Subcutaneous abdominal adipose tissue (tissue), 5 donors: ENCODE measurements around the gene SKAP2.

ENCODE experiments used
- H3K27ac ChIP-seq: one replicate; pipeline ENCODE4 v1.7.0; 2013; ENCODE audit warnings: low read depth, mild to moderate bottlenecking, inconsistent platforms, low read length, moderate library complexity
- H3K27me3 ChIP-seq, 5 donors: one replicate each; pipeline ENCODE4 v1.7.0; 2013; ENCODE audit warnings: low read length in 5 of 5, inconsistent platforms in 1 of 5; ENCODE audit not compliant: control insufficient read depth in 5 of 5, insufficient read depth in 4 of 5
- H3K36me3 ChIP-seq, 5 donors: one replicate each; pipeline ENCODE4 v1.7.0; 2013; ENCODE audit warnings: low read length in 5 of 5; ENCODE audit not compliant: control insufficient read depth in 5 of 5, insufficient read depth in 5 of 5
- H3K4me1 ChIP-seq, 5 donors: one replicate each; pipeline ENCODE4 v1.7.0; 2013; ENCODE audit warnings: low read length in 5 of 5, mild to moderate bottlenecking in 3 of 5, moderate library complexity in 1 of 5; ENCODE audit not compliant: control insufficient read depth in 5 of 5, insufficient read depth in 5 of 5
- H3K4me3 ChIP-seq, 5 donors: one replicate each; pipeline ENCODE4 v1.7.0; 2013; ENCODE audit warnings: low read length in 5 of 5, low read depth in 1 of 5
- H3K9ac ChIP-seq, 5 donors: one replicate each; pipeline ENCODE4 v1.7.0; 2013; ENCODE audit warnings: low read length in 5 of 5, mild to moderate bottlenecking in 4 of 5, moderate library complexity in 3 of 5
- H3K9me3 ChIP-seq, 5 donors: one replicate each; pipeline ENCODE4 v1.7.0; 2013; ENCODE audit warnings: low read length in 5 of 5; ENCODE audit not compliant: control insufficient read depth in 5 of 5
- donor health status: healthy.
- donor health status: healthy.
- donor health status: healthy.
- donor health status: healthy.
- donor health status: healthy.

SKAP2 gene

GRCh38 chr7:26864309-26865093 lies at the start of gene SKAP2:
SKAP2 (minus strand) TSS chr7:26864590; CDS start chr7:26864429, 161 bp downstream.
- Histone ChIP-seq H3K36me3 (no peaks in the 10 kb centered on the region), H3K4me3 (peak within 1 kb of the TSS; percentile 71 to 98 (median 94)), H3K27ac (peak within 1 kb of the TSS; percentile 94), H3K9ac (peak within 1 kb of the TSS; percentile 81 to 98 (median 91)), H3K4me1 (peaks cover 3 to 21% (median 15%) of the 10 kb centered on the region in 5 donors), H3K27me3 (no peaks in the 10 kb centered on the region), H3K9me3 (no peaks in the 10 kb centered on the region)

- Histone ChIP-seq H3K27me3 (no peaks in the 10 kb centered on the region), H3K9me3 (no peaks in the 10 kb centered on the region), H3K36me3 (no peaks in the 10 kb centered on the region), H3K9ac (no peak overlapping the region), H3K4me3 (no peak overlapping the region), H3K27ac (no peak overlapping the region), H3K4me1 (peaks cover 0 to 9% (median 0%) of the 10 kb centered on the region in 5 donors)
Observed at GRCh38 chr7:26912933-26913536, 48.6 kb upstream of the SKAP2 start.

GRCh38 chr7:26912338-26912737 lies 47.9 kb upstream of the SKAP2 start:
- no peak overlapping the region for H3K27ac ChIP-seq
- H3K4me1 ChIP-seq = peaks cover 0 to 9% (median 0%) of the 10 kb centered on the region in 5 donors
- H3K4me3 ChIP-seq = no peak overlapping the region

GRCh38 chr7:26910221-26910620 lies 45.8 kb upstream of the SKAP2 start:
- H3K9ac ChIP-seq = no peak overlapping the region
- H3K27me3 ChIP-seq = no peaks in the 10 kb centered on the region
- H3K4me3 ChIP-seq = no peak overlapping the region
- H3K9me3 ChIP-seq = no peaks in the 10 kb centered on the region
- peaks cover 0 to 9% (median 0%) of the 10 kb centered on the region in 5 donors for H3K4me1 ChIP-seq
- H3K27ac ChIP-seq = no peak overlapping the region
- H3K36me3 ChIP-seq = no peaks in the 10 kb centered on the region

More at GRCh38 chr7:26912338-26912737, 47.9 kb upstream of the SKAP2 start:
- H3K36me3 ChIP-seq = no peaks in the 10 kb centered on the region
- H3K9me3 ChIP-seq = no peaks in the 10 kb centered on the region
- no peak overlapping the region for H3K9ac ChIP-seq
- H3K27me3 ChIP-seq = no peaks in the 10 kb centered on the region

GRCh38 chr7:26900251-26900650 lies 35.9 kb upstream of the SKAP2 start:
- H3K4me3 ChIP-seq = no peak overlapping the region
- H3K4me1 ChIP-seq = peaks cover 0 to 8% (median 6%) of the 10 kb centered on the region in 5 donors
- H3K27me3 ChIP-seq = no peaks in the 10 kb centered on the region
- no peak overlapping the region for H3K27ac ChIP-seq
- H3K9me3 ChIP-seq = no peaks in the 10 kb centered on the region
- no peak overlapping the region for H3K9ac ChIP-seq
- H3K36me3 ChIP-seq = no peaks in the 10 kb centered on the region

- no peaks in the 10 kb centered on the region for H3K9me3 ChIP-seq
- H3K9ac ChIP-seq = no peak overlapping the region
- H3K36me3 ChIP-seq = no peaks in the 10 kb centered on the region
- no peaks in the 10 kb centered on the region for H3K27me3 ChIP-seq
- H3K4me1 ChIP-seq = peaks cover 0 to 8% (median 6%) of the 10 kb centered on the region in 5 donors
- no peak overlapping the region for H3K27ac ChIP-seq
- H3K4me3 ChIP-seq = no peak overlapping the region
Observed at GRCh38 chr7:26899519-26899918, 35.1 kb upstream of the SKAP2 start.

- no peak overlapping the region for H3K27ac ChIP-seq
- H3K4me3 ChIP-seq = no peak overlapping the region
- no peaks in the 10 kb centered on the region for H3K9me3 ChIP-seq
- no peaks in the 10 kb centered on the region for H3K27me3 ChIP-seq
- no peak overlapping the region for H3K9ac ChIP-seq
- H3K36me3 ChIP-seq = no peaks in the 10 kb centered on the region
- peaks cover 0 to 8% (median 6%) of the 10 kb centered on the region in 5 donors for H3K4me1 ChIP-seq
Observed at GRCh38 chr7:26898891-26899290, 34.5 kb upstream of the SKAP2 start.

GRCh38 chr7:26897928-26898327 lies 33.5 kb upstream of the SKAP2 start:
- no peak overlapping the region for H3K27ac ChIP-seq
- no peaks in the 10 kb centered on the region for H3K9me3 ChIP-seq
- no peaks in the 10 kb centered on the region for H3K36me3 ChIP-seq
- H3K4me1 ChIP-seq = peaks cover 0 to 8% (median 6%) of the 10 kb centered on the region in 5 donors
- H3K9ac ChIP-seq = no peak overlapping the region
- H3K27me3 ChIP-seq = no peaks in the 10 kb centered on the region
- H3K4me3 ChIP-seq = no peak overlapping the region

- Histone ChIP-seq H3K4me1 (no peaks in the 10 kb centered on the region), H3K27me3 (no peaks in the 10 kb centered on the region), H3K36me3 (no peaks in the 10 kb centered on the region), H3K4me3 (no peak overlapping the region), H3K9ac (no peak overlapping the region), H3K9me3 (no peaks in the 10 kb centered on the region), H3K27ac (no peak overlapping the region)
Observed at GRCh38 chr7:26891400-26892350, 27.3 kb upstream of the SKAP2 start.
